GM21515 (cell line): Measurements from ENCODE around the gene CDPF1.
A peak's percentile ranks its signal among the peaks of the same experiment; 100 is the strongest.

Experiments used
- ATAC-seq: cut with Tn5 transposase; IDR thresholded peaks from one replicate; pipeline ENCODE4 v1.9.1; 2021; ENCODE audit not compliant: unreplicated experiment

The CDPF1 gene, protein sequence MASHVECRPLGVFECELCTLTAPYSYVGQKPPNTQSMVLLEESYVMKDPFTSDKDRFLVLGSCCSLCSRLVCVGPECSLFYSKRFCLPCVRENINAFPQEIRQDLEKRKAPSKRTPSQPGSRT

DNA sequence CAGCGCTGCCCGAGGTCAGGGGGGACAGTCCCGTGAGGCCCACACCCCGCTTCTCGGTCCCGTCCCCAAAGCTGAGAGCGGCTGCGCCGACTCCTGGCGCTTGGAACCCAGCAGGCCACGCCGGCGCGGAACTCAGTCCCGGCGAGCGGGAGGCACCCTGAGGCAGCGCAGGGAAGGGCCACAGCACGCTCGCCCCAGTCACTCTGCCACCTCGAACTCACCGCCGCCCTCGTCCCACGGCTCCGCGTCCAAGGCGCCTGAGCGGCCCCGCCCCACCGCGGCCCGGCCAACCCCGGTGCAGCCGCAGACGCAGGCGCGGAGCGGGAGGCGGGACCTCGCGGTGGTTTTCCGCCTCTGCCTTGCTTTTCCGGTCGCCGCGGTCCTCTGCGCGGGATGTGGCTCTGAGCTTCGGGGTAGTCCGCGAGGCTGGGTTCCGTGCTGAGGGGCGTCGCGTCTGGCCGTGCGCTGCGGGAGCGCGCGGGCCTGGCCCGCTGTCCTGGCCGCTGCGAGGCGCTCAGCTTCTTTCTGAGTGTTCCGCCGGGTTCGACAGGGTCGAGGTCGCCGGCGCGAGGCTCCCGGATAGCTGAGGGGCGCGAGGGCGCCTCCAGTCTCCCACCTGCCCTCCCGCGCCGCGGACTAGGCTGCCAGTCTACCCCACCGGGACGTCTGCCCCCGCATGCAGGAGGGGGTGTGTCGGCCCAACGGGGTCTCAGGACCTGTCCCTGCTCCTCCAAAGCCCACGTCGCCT lies at the start of gene CDPF1:
Gene CDPF1 (minus strand): TSS at position 259 of the 748 bp plus-strand sequence. CDS start 2,009 bp downstream, outside the sequence.
- ATAC-seq: peak; percentile 74

DNA sequence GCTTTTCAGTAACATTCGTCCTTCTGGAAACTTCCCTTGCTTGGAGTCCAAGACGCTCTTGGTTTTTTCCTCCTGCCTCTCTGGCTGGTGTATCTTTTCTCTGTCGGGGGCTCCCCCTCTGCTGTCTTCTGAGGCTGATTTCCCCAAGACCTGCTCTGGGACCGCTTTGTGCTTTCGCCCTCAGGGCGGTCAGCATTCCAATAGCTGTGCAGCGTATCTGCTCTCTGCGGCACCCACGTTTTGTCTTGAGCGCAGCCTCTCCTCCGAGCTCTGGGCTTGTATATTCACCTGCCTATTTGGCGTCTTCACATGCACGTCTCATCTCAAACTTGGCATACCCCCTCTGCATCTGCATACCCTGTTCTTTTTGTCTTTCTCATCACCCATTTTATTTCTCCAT lies 49.0 kb upstream of the CDPF1 start:
- ATAC-seq: no peak

DNA sequence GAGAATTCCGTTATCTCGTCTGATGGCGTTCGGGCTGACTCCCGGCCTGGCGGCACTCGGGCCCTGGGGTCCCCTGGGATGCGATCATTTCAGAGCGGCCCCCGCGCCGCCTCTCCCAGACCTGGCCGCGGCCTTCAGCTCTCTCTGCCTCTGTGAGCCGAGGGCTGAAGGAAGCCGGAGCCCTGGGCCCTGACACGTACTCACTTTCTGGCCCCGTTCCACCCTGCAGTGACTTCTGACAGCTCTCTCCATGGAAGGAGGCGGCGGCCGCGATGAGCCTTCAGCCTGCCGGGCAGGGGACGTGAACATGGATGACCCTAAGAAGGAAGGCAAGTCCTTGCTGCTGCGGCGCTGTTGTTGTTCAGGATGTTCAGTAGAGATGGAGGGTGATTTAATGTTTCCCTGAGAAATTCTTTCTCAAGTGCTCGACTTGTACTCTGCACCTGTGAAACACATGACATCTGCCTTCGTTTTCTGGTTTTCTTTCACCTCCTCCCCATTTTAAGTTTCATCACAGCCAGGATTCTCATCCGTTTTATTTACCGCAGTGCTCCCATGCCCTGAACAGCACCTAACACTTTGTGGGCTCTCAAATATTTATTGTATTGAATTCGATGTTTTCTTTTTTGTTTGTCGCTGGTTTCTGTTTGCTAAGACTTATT lies 47.2 kb upstream of the CDPF1 start:
- peak; percentile 16 for ATAC-seq

DNA sequence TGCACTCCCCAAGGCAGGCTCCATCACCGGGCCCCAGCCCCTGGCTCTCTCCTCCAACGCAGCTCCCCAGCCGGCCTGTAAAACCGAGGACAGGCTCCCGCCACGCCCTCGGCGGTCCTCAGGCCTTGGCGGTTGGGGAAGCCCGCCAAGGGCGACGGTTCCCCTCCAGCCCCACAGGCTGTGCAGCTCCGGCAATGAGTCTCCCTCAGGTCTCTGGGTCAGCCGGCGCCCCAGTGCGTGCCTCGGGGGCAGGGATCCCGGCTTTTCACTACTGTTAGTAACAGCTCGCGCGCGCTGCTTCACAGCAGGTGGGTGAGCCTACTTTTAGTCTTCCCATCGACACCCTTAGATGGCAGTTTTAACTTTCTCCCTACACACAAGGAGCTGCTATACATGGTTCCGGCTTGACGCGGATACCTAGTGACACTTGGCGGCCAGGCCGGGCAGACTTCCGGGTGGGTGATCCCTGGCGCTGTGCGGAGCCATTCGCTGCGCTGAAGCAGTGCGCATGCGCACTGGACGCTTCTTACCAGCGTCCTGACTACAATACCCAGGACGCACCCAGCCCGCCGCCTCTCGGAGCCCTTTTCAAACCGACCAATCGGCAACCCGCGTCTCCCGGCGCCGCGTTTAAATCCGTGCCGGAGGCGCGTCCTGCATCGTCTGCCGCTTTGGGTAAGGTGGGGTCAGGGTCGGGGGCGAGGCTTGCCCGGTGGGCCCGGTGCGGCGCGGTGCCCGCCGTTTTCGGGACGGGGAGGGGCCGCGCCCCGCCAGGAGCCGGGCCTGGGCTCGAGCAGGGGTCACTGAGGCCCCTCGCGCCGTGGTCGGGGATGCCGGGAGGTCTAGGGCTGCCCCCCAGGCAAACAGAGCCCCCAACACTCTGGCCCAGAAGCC lies 46.4 kb upstream of the CDPF1 start, which contains the start of gene GTSE1:
Gene GTSE1 (plus strand): TSS at position 614 of the 894 bp plus-strand sequence. CDS start 531 bp downstream, outside the sequence.
- ATAC-seq: peak; percentile 89

DNA sequence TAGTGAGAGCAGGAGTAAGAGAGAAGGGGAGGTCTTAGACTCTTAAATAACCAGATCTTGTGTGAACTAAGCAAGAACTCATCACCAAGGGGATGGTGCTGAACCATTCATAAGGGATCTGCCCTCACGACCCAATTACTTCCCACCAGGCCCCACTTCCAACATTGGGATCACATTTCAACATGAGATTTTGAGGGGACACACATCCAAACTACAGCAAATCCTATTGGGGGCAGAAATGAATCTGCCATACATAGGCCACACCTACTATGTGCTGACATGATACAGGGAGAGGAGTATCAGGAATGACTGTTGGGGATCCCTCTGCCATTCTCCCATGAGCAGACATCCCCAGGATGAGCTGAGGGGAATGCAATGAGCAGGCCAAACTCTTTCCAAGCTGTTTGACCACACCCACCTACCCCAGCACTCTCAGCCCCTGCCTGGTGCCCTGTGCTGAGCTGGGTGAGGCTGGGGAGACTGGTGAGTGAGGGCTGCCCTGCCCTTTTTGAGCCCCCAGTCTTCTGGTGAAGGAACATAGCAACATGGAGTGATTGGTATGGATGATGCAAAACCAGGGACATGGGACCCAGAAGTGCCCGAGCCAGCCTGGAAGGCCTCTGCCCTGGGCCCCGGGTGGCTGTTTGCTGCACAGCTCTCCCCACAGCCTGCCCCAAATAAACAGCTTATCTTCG lies 45.3 kb upstream of the CDPF1 start:
- no peak for ATAC-seq

DNA sequence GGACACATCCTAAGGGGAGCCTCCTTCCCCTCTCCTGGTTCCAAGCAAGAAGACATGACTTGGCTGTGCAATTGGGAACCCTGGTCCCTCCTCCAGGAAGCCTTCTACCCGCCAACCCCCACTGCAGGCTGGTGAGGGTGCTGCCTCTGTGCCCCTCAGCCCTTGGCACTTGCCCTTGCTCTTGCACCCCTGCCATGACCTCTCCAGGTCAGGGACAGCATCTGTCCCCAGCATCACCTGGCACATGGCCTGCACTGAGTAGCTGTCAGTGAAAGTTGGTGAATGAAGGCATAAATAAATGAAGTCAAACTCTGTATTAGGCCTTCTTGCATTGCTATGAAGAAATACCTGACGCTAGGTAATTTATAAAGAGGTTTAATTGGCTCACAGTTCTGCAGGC lies 44.7 kb upstream of the CDPF1 start:
- ATAC-seq: no peak

DNA sequence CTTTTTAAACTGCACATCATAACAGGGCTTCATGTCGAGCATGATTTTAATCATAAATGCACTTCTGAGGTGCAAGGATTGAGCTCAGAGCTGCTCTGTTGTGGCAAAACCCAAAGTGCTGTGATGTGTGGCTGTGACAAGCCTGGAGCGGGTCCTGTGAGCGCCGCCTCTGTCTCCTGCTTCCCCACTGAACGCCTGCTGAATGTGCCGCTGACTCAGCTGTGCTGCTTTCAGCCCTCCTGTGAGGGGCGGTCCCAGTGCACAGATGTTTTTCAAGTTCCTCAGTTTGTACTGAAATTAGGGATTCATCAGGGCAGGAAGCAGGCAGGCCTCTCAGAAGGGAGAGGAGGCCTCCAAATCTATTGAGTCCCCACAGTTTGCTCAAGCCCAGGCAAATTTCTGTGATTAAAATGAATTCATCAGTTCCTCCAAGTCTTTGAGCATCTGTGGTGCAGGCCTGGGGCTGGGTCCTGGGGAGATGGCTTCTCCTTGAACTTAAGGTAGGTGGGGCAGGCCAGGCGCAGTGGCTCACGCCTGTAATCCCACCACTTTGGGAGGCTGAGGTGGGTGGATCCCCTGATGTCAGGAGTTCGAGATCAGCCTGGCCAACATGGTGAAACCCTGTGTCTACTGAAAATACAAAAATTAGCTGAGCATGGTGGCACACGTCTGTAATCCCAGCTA lies 43.6 kb upstream of the CDPF1 start:
- no peak for ATAC-seq

DNA sequence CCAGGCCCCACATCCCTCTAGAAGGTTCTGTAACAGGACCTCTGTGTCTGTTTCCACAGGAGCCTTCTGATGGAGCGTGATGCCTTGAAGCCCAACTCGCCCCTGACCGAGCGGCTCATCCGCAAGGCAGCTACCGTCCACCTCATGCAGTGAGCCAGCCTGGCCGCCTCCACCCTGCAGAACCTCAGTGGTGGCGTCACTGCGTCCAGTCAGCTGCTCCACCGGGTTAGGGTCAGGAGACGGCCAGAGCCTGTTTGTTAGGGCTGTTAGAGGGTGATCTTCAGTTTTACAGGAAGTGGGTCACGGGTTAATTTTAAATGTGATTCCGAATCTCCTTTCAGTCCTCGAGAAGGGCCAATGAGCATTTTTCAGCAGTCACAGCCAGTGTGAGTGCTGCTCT lies 42.6 kb upstream of the CDPF1 start:
- ATAC-seq: no peak

DNA sequence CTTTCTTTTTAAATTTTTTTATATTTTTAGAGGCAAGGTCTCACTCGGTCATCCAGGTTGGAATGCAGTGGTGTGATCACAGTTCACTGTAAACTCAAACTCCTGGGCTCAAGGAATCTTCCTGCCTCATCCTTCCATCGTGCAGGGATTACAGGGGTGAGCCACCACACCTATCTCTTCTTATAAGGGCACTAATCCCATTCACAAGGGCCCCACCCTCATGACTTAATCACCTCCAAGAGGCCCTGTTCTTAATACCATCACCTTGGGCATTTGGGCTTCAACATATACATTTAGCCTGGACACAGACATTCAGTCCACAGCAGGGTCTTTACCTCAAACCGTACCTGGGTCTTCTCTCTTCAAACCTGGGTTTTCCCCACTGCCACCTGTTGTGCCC lies 42.1 kb upstream of the CDPF1 start:
- ATAC-seq: no peak

DNA sequence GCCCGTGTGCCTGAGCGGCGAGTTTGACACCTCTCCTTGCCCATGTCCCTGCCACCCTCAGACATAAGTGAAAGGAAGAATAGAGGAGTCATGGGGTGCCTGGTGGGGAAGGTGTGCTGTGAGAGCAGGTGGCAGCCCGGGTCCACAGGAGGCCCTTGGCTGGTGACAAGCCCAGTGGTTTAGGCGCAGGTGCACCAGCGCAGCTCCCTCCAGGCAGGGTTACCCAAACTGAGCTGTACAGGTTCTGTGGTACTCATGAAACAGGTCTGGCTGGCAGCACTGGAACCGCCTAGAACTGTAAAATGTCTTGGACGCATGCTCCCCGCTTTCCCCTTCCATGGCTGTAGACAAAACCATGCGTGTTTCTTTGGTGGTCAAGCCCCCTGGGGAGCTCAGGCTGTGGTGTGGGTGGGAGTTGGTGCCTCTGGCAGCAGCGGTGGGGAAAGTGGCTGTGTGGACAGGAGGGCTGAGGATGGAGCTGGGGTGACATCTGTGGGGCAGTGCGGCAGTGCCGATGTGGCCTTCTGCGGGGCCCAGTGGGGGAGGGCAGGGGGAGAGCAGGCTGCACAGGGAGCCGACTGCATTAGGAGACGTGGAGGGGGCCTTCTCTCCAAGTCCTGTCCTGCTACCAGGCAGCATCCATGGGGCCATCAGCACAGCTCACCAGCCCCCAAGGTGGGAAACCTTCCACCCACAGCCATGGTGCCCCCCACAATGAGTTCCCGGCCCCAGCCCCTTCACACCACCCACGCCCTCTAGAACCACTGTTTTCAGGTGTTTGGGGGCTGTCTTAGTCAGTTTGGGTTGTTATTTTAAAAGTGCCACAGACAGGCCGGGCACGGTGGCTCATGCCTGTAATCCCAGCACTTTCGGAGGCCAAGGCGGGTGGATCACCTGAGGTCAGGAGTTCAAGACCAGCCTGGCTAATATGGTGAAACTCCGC lies 41.0 kb upstream of the CDPF1 start:
- no peak for ATAC-seq

DNA sequence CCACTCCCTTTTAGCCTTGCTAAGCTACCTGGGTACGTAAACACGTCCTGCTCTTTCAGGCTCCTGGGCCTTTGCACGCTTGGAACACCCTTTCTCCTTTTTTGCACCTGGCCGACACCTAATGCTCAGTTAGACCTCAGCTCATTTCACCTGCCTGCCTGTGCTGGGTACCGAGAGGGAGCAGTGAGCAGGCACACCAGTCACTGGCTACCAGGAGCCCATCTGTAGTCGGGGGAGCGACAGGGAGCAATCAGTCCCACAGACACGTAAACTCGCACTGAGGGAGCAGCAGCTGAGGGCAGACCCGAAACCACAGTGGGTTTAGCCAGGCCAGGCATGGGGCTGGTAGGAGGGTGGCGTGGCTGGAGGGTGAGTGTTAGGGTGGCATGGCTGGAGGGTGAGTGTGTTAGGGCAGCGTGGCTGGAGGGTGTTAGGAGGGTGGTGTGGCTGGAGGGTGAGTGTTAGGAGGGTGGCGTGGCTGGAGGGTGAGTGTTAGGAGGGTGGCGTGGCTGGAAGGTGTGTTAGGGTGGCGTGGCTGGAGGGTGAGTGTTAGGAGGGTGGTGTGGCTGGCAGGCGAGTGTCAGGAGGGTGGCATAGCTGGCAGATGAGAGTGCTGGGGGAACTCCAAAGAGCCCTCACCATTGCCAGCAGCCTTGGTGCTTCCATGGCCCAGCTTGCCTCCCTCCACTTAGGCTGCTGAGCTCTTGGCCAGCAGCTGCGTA lies 40.2 kb upstream of the CDPF1 start:
- ATAC-seq: no peak

DNA sequence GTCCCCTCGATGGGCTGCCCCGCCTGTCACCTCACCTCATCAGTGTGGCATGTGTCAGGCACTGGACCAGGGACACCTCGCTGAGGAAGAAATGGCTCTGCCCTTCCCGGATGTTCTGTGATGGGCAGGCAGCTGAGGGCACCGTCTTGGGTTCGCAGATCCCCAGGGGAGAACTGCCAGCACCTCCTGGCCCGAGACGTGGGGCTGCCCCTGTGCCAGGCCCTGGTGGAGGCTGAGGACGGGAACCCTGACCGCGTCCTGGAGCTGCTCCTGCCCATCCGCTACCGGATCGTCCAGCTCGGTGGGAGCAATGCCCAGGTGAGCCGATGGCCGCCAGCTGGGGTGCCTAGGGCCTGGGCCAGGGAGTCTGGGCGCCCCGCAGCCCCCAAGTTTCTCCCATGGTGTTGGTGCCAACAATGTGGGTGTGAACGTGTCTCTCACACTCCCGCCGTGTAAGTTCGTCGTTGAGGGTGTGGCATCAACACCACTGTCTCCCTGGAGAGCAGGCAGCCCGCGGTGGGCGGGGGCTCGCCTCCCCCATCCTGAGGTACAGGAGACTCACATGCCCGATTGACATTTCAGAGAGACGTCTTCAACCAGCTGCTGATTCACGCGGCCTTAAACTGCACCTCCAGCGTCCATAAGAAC lies 39.3 kb upstream of the CDPF1 start:
- no peak for ATAC-seq

DNA sequence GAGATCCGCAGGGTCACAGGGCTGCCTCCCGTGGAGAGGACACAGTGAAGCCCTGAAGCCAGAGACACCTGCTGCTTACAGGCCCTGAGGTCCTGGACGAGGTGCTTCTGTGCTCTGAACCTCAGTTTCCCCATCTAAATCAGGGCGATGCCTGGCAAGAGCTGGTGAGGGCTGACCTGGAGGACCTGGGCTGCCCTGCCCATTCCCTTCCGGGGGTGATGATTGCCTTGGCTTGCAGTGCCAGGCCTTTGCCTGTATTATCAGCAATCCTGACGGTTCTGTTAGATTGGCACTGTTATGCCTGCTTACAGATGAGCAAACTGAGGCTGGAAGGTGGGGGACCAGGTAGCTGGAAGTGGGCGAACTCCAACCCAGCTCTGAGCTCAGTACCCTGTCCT lies 38.8 kb upstream of the CDPF1 start:
- ATAC-seq: no peak

DNA sequence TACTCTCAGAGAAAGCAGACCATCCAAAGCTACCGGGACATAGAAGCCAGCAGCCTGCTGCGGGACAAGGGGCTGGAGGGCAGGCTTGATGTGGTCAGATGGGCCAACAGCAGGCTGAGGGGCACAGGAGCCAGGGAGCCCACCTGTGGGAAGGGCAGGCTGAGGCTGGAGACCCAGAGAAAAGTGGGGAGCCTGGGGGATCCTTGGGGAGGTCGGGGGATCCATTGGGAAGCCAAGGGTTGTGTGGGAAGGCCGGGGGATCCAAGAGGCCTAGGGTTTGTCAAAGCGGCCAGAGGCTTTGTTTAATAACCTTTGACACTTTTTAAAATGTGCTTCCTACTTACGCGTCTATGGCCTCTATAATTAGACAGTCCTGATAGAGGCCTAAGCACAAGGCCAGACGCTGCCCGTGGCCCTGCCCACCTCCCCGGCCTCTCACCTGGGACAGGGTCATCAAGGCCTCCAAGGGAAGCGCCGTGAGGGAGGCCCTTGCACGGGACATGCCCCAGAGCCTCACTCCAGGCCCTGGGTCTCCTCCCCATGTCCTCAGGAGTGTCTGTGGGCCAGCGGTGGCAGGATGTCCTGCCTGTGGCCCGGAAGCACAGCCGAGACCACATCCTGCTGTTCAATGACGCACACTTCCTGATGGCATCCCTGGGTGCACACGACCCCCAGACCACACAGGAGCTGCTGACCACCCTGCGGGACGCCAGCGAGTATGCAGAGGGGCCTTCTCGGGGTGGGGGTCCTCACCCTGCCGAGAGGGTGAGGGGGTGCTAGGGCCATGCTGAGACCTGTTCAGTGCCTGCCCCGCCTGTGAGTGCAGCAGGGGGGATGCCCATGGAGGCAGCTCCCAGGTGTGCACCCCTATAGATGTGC lies 38.0 kb upstream of the CDPF1 start:
- ATAC-seq: peak; percentile 79

DNA sequence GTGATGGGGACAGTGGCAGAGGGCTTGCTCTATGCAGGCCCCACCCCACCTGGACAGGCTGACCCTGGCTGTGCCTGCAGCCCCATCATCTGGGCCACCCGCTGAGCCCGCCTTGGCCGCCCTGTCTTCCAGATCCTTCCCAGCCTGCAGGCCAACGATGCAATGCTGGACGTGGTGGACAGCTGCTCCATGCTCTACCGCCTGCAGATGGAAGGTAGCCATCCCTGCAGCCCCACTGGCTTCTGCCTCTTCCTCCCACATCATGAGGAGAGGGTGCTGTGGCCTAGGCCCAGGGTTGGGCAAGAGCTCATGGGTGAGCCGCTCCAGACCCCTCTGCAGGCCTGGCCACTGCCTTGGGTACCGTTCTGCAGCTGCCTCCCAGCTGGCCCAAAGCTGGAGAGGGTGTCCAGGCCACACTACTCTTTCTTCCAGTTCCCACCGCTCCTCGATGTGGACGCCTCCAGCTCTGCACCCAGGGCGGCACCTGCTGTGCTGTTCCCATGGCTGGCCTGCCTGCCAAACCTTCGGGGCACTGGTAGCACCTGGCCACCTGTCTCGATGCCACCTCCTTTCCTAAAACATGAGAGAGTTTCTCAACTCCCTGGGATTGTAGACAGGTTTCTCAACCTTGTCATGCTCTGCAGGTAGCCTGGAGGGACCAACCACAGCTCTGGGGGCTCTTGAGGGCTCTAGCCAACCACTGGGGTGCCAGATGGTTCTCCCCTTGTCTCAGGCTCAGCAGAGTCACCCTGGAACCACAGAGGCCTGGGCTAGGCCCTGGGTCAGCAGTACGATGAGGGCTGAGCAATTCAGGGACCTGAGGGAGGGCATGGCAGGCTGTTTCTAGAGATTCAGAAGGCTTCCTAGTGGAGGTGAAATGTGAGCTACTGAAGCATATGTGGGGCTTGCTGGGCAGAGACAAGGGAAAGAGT lies 37.1 kb upstream of the CDPF1 start:
- no peak for ATAC-seq

DNA sequence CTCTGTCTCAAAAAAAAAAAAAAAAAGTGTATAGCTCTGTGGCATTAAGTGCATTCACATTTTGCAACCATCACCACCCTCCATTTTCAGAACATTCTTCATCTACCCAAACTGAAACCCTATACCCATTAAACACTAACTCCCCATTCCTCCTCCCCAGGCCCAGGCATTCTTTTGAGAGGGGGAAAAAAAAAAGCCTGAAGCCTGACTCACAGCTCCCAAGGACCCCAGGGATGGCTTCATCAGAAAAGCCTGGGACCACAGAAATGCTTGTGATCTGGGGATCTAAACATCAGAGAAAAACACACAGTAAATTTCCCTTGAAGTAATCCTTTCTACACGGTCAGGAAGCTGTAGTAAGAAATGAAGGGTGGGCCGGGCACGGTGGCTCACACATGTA lies 35.9 kb upstream of the CDPF1 start:
- ATAC-seq: no peak
